Measurements from ENCODE around the gene OSER1.
A peak's percentile ranks its signal among the peaks of the same experiment; 100 is the strongest.

The OSER1 gene

GRCh38 chr20:44183282-44183681 lies 27.3 kb downstream of the OSER1 start:
- Mint-ChIP-seq H3K9me3 (no peaks in the 10 kb centered on the region), H3K36me3 (ENCODE audit: low read depth) (no peaks in the 10 kb centered on the region), H3K27me3 (ENCODE audit: low read depth, poor library complexity) (peaks cover 8% of the 10 kb centered on the region), H3K4me3 (no peak overlapping the region), H3K4me1 (peaks cover 63% of the 10 kb centered on the region), H3K27ac (no peak overlapping the region)
- no peak for DNase-seq
- TF ChIP-seq CTCF (IDR thresholded peaks at IDR 0.05): no peak

GRCh38 chr20:44182863-44183262 lies 27.7 kb downstream of the OSER1 start:
- Mint-ChIP-seq H3K27me3 (ENCODE audit: low read depth, poor library complexity) (peaks cover 8% of the 10 kb centered on the region), H3K4me1 (peaks cover 59% of the 10 kb centered on the region), H3K9me3 (no peaks in the 10 kb centered on the region), H3K27ac (no peak overlapping the region), H3K36me3 (ENCODE audit: low read depth) (no peaks in the 10 kb centered on the region), H3K4me3 (no peak overlapping the region)
- TF ChIP-seq CTCF (IDR thresholded peaks at IDR 0.05): no peak
- no peak for DNase-seq

GRCh38 chr20:44182135-44182765 lies 28.3 kb downstream of the OSER1 start:
- no peak for DNase-seq
- Mint-ChIP-seq H3K4me3 (no peak overlapping the region), H3K27ac (no peak overlapping the region), H3K36me3 (ENCODE audit: low read depth) (no peaks in the 10 kb centered on the region), H3K9me3 (no peaks in the 10 kb centered on the region), H3K27me3 (ENCODE audit: low read depth, poor library complexity) (peaks cover 8% of the 10 kb centered on the region), H3K4me1 (peaks cover 52% of the 10 kb centered on the region)
- no peak for TF ChIP-seq CTCF (IDR thresholded peaks at IDR 0.05)

- no peak for DNase-seq
- TF ChIP-seq CTCF (IDR thresholded peaks at IDR 0.05): no peak
- Mint-ChIP-seq H3K27me3 (ENCODE audit: low read depth, poor library complexity) (peaks cover 6% of the 10 kb centered on the region), H3K27ac (peak overlapping the region; percentile 33), H3K9me3 (no peaks in the 10 kb centered on the region), H3K36me3 (ENCODE audit: low read depth) (no peaks in the 10 kb centered on the region), H3K4me1 (peaks cover 47% of the 10 kb centered on the region), H3K4me3 (no peak overlapping the region)
These were observed 29.0 kb downstream of the OSER1 start for GRCh38 chr20:44181611-44182010.

GRCh38 chr20:44180814-44181213 lies 29.8 kb downstream of the OSER1 start:
- no peaks in the 10 kb centered on the region for H3K36me3 Mint-ChIP-seq (ENCODE audit: low read depth)
- TF ChIP-seq CTCF (IDR thresholded peaks at IDR 0.05): no peak
- H3K9me3 Mint-ChIP-seq: no peaks in the 10 kb centered on the region
- peaks cover 47% of the 10 kb centered on the region for H3K4me1 Mint-ChIP-seq
- H3K27me3 Mint-ChIP-seq (ENCODE audit: low read depth, poor library complexity): peaks cover 3% of the 10 kb centered on the region
- DNase-seq: peak; percentile 27
- H3K27ac Mint-ChIP-seq: peak overlapping the region; percentile 51
- H3K4me3 Mint-ChIP-seq: peak overlapping the region; percentile 66

GRCh38 chr20:44176833-44177534 lies 33.6 kb downstream of the OSER1 start:
- Mint-ChIP-seq H3K27ac (peak overlapping the region; percentile 29), H3K9me3 (no peaks in the 10 kb centered on the region), H3K36me3 (ENCODE audit: low read depth) (no peaks in the 10 kb centered on the region), H3K27me3 (ENCODE audit: low read depth, poor library complexity) (no peaks in the 10 kb centered on the region), H3K4me3 (no peak overlapping the region), H3K4me1 (peaks cover 26% of the 10 kb centered on the region)
- TF ChIP-seq CTCF (IDR thresholded peaks at IDR 0.05): no peak
- DNase-seq: no peak
